K562 (cell line): ENCODE measurements around the gene IGSF8. TPM values are rescaled to one million over a fixed set of nuclear protein-coding genes. Genes with fewer than 3 reads are reported as not detected.

ENCODE experiments used
- ATAC-seq: fragments of 200-7000 bp; cut with Tn5 transposase; 3 replicates; pipeline ENCODE4 v1.9.1; 2020; ENCODE audit warnings: moderate library complexity
- BruUV-seq: library from RNA; stranded (reverse); fragments of 400-500 nt; replicated peaks from 2 replicates; lab custom pipeline; 2021; lab: Mats Ljungman, UMichigan
- CTCF ChIA-PET: fragments of 300-600 bp; formaldehyde crosslinking; extraction: SDS; loops from one replicate; lab custom pipeline; 2021; ENCODE audit warnings: low intra/inter-chr PET ratio; lab: Yijun Ruan, JAX
- POLR2A ChIA-PET: fragments of 300-600, 350-650 bp; sonication (Branson Sonifier 250); formaldehyde crosslinking; extraction: SDS; loops from one replicate; lab custom pipeline; 2021; ENCODE audit warnings: antibody characterized with exemption, inconsistent platforms; lab: Yijun Ruan, JAX
- DNase-seq, 4 experiments: peaks; one replicate each; pipeline versions ENCODE4 v3.0.0 to v3.0.0-alpha.2; 2011 to 2018; ENCODE audit warnings: low spot score in 3 of 4, mixed read lengths in 3 of 4; ENCODE audit errors: extremely low read depth in 1 of 4
- FAIRE-seq: peaks from 2 replicates; lab custom pipeline; 2011; peaks lifted over from hg19 to GRCh38; lab: Jason Lieb, UNC
- H2AFZ ChIP-seq: 2 replicates; pipeline ENCODE4 v1.6.0; 2011; ENCODE audit warnings: low read depth, low read length, control low read depth, inconsistent platforms
- H3K27ac ChIP-seq: fragments of 200-600 bp; 3 replicates; pipeline ENCODE4 v1.8.0; 2011; ENCODE audit warnings: low read depth, mild to moderate bottlenecking, control low read depth, inconsistent platforms, low read length, moderate library complexity, mixed read lengths; ENCODE audit errors: extremely low read depth
- H3K27me3 ChIP-seq, 2 experiments: fragments of 300-600 bp in 1 of 2; 2 replicates in 1 of 2; 3 replicates in 1 of 2; pipeline versions ENCODE4 v1.6.0 to v1.8.0; 2011; ENCODE audit warnings: inconsistent platforms in 2 of 2, low read length in 2 of 2, mild to moderate bottlenecking in 1 of 2, mixed read lengths in 1 of 2, moderate library complexity in 1 of 2; ENCODE audit not compliant: control insufficient read depth in 2 of 2, insufficient read depth in 2 of 2
- H3K36me3 ChIP-seq: fragments of 300-600 bp; 3 replicates; pipeline ENCODE4 v1.8.0; 2011; ENCODE audit warnings: mild to moderate bottlenecking, low read length, inconsistent platforms; ENCODE audit not compliant: control insufficient read depth, insufficient read depth
- H3K4me1 ChIP-seq, 2 experiments: fragments of 200-600 bp in 1 of 2; replicated peaks in 1 of 2; 2 replicates in 1 of 2; 3 replicates in 1 of 2; pipeline versions ENCODE4 v1.5.1 to v1.8.0; 2011; ENCODE audit warnings: inconsistent platforms in 2 of 2, low read length in 2 of 2, mild to moderate bottlenecking in 1 of 2, mixed read lengths in 1 of 2, moderate library complexity in 1 of 2; ENCODE audit not compliant: control insufficient read depth in 2 of 2, insufficient read depth in 2 of 2
- H3K4me2 ChIP-seq: 2 replicates; pipeline ENCODE4 v1.6.1; 2011; ENCODE audit warnings: low read length, control low read depth, inconsistent platforms, mixed read lengths; ENCODE audit not compliant: insufficient read depth
- H3K4me3 ChIP-seq: fragments of 200-600 bp; sonication (generic), shearing (Covaris generic); 2 replicates; pipeline ENCODE4 v1.5.1; 2016; ENCODE audit warnings: control low read depth, inconsistent platforms
- H3K79me2 ChIP-seq: fragments of 200-600 bp; 3 replicates; pipeline ENCODE4 v1.8.0; 2011; ENCODE audit warnings: low read length, inconsistent platforms; ENCODE audit not compliant: control insufficient read depth, insufficient read depth
- H3K9ac ChIP-seq, 2 experiments: 2 replicates each; pipeline versions ENCODE4 v1.6.0 to v1.6.1; 2011; ENCODE audit warnings: low read depth in 2 of 2, low read length in 2 of 2, control low read depth in 1 of 2, inconsistent platforms in 1 of 2, mild to moderate bottlenecking in 1 of 2, mixed read lengths in 1 of 2; ENCODE audit not compliant: insufficient read depth in 1 of 2
- H3K9me1 ChIP-seq: one replicate; pipeline ENCODE4 v1.6.0; 2011; ENCODE audit warnings: inconsistent platforms, mild to moderate bottlenecking, low read length, moderate library complexity; ENCODE audit not compliant: control insufficient read depth, insufficient read depth
- H3K9me3 ChIP-seq: replicated peaks from 2 replicates; pipeline ENCODE4 v1.5.1; 2011; ENCODE audit warnings: low read depth, low read length, inconsistent platforms; ENCODE audit not compliant: control insufficient read depth, insufficient read depth
- H4K20me1 ChIP-seq: replicated peaks from 2 replicates; pipeline ENCODE4 v1.6.1; 2011; ENCODE audit warnings: low read length, inconsistent platforms, mixed read lengths; ENCODE audit not compliant: control insufficient read depth, insufficient read depth
- ATF4 ChIP-seq: fragments of 450-650 bp; formaldehyde crosslinking; IDR thresholded peaks from 2 replicates; pipeline ENCODE4 v1.4.0; 2022; ENCODE audit warnings: mild to moderate bottlenecking, moderate library complexity
- ATF7 ChIP-seq: fragments of 450-650 bp; IDR thresholded peaks from 2 replicates; pipeline ENCODE4 v1.7.1; 2014; ENCODE audit warnings: mild to moderate bottlenecking, moderate library complexity
- BCL6 ChIP-seq: fragments of 250-450 bp; sonication (Bioruptor Pico); IDR thresholded peaks from 2 replicates; pipeline ENCODE4 v1.4.0; 2020
- BCOR ChIP-seq: fragments of 450-650 bp; IDR thresholded peaks from 2 replicates; pipeline ENCODE4 v1.6.1; 2016
- HINFP ChIP-seq: fragments of 450-650 bp; conservative IDR thresholded peaks from 2 replicates; pipeline ENCODE4 v1.6.1; 2016; ENCODE audit warnings: missing genetic modification characterization, low read depth, mild to moderate bottlenecking, control low read depth, missing compliant biosample characterization
- HMG20A ChIP-seq: fragments of 450-650 bp; formaldehyde crosslinking; conservative IDR thresholded peaks from 2 replicates; pipeline ENCODE4 v1.4.0; 2020; ENCODE audit warnings: mild to moderate bottlenecking, mixed read lengths
- MTA2 ChIP-seq: fragments of 450-650 bp; IDR thresholded peaks from 2 replicates; pipeline ENCODE4 v1.6.1; 2016; ENCODE audit warnings: low read depth
- MYC ChIP-seq, 2 experiments: fragments of 250-450 bp in 1 of 2; sonication (Bioruptor Pico) in 1 of 2; IDR thresholded peaks; 2 replicates each; pipeline versions ENCODE4 v1.5.1 to v1.6.1; 2012 to 2021; ENCODE audit warnings: low read depth in 2 of 2, borderline replicate concordance in 1 of 2, improper control_type of control experiment in 1 of 2, low read length in 1 of 2, mild to moderate bottlenecking in 1 of 2, moderate library complexity in 1 of 2
- PHB2 ChIP-seq: fragments of 450-650 bp; IDR thresholded peaks from 2 replicates; pipeline ENCODE4 v1.6.1; 2017; ENCODE audit warnings: low read depth
- RCOR1 ChIP-seq, 2 experiments: IDR thresholded peaks; 2 replicates each; pipeline ENCODE4 v1.6.1; 2012; ENCODE audit warnings: low read depth in 2 of 2, low read length in 2 of 2, borderline replicate concordance in 1 of 2, improper control_type of control experiment in 1 of 2
- TOE1 ChIP-seq, 2 experiments: fragments of 450-650 bp in 1 of 2; sonication (generic) in 1 of 2; formaldehyde crosslinking in 1 of 2; IDR thresholded peaks; 2 replicates each; pipeline versions ENCODE4 v1.7.1 to v1.8.0; 2016 to 2022; ENCODE audit warnings: borderline replicate concordance in 2 of 2, mild to moderate bottlenecking in 2 of 2, antibody characterized with exemption in 1 of 2, inconsistent platforms in 1 of 2, low read depth in 1 of 2, missing genetic modification reagents in 1 of 2, moderate library complexity in 1 of 2
- XRCC4 ChIP-seq: IDR thresholded peaks from one replicate; pipeline ENCODE4 v1.6.1; 2011; ENCODE audit not compliant: insufficient read depth, insufficient read length; ENCODE audit errors: extremely low read depth
- ZNF143 ChIP-seq: sonication (generic); formaldehyde crosslinking; IDR thresholded peaks from 2 replicates; pipeline ENCODE4 v1.9.0; 2022; ENCODE audit warnings: mild to moderate bottlenecking, missing genetic modification reagents
- ZNF174 ChIP-seq: fragments of 250-450 bp; sonication (Bioruptor Pico); IDR thresholded peaks from 2 replicates; pipeline ENCODE4 v1.4.0; 2020; ENCODE audit warnings: mild to moderate bottlenecking
- ZNF707 ChIP-seq: fragments of 250-450 bp; sonication (Bioruptor Pico); conservative IDR thresholded peaks from 2 replicates; pipeline ENCODE4 v1.8.0; 2022; ENCODE audit warnings: inconsistent platforms, mild to moderate bottlenecking, moderate library complexity
- in situ Hi-C: fragments of 300-500 bp; cut with MboI; formaldehyde crosslinking; loops from 4 replicates; pipeline ENCODE4 v1.15.0; 2018; ENCODE audit warnings: inconsistent platforms, mixed read lengths
- intact Hi-C: fragments of 100-400 bp; cut with micrococcal nuclease; formaldehyde crosslinking; loops from 2 replicates; pipeline ENCODE4 v1.14.2; 2022
- polyA plus RNA-seq, 8 experiments: library from polyadenylated mRNA; depleted of rRNA in 4 of 8; stranded (reverse) in 5 of 8; unstranded in 3 of 8; fragments of >200 nt; fragmentation: Nextera tagmentation in 2 of 8; fragmentation: Illumina TruSeq in 1 of 8; extraction: Ambion mirVana in 2 of 8; extraction: Trizol in 1 of 8; gene quantifications; 2 replicates each; pipeline versions ENCODE4 v1.2.1 to v1.2.3, GENCODE V29; 2011 to 2014; ENCODE audit warnings: inconsistent platforms in 1 of 8, missing spikeins in 1 of 8
- total RNA-seq, 7 experiments: library from RNA; depleted of rRNA in 6 of 7; stranded (reverse); fragments of >200 nt in 6 of 7; fragmentation: Illumina TruSeq in 2 of 7; extraction: Trizol in 2 of 7; gene quantifications; 2 replicates each; pipeline versions ENCODE4 v1.2.1 to v1.2.3, GENCODE V29; 2011 to 2021; ENCODE audit warnings: low replicate concordance in 1 of 7
- TF ChIP-seq, protein P1 (sequence below): fragments of 250-450 bp; sonication (Bioruptor Pico); IDR thresholded peaks from 2 replicates; pipeline ENCODE4 v1.4.0; 2020; ENCODE audit warnings: mild to moderate bottlenecking, moderate library complexity

IGSF8 gene
- total and polyA plus RNA-seq, 9 of the 15 experiments (the other 6 are each of a cell fraction or from before 2014, with no cell fraction given) = 0.32 to 11.7 (median 3.2) TPM

- TF ChIP-seq TOE1 (IDR thresholded peaks at IDR 0.05; ENCODE audit: borderline replicate concordance) (peak; percentile 81; the same call in 1 of the 2 replicates), TOE1 (CRISPR knock-in tag; IDR thresholded peaks at IDR 0.05; ENCODE audit: borderline replicate concordance, low read depth) (no peak), BCOR (no peak), ATF7 (no peak), RCOR1 (IDR thresholded peaks at IDR 0.05; ENCODE audit: borderline replicate concordance in 1 of 2, low read depth in 2 of 2, low read length in 2 of 2) (no peak), ZNF143 (CRISPR knock-in tag) (no peak), PHB2 (no peak), XRCC4 (no peak)
Measured at GRCh38 chr1:160045653-160046052, 52.8 kb downstream of the IGSF8 start (continued).

- H3K79me2 ChIP-seq = no peaks in the 10 kb centered on the region
- H3K27ac ChIP-seq = no peak overlapping the region
- ATAC-seq (no peak), DNase-seq (no peak), FAIRE-seq (no peak)
- intact Hi-C loops (no loop called here), in situ Hi-C loops (no loop called here)
- H3K27me3 ChIP-seq = peaks cover 19 to 20% of the 10 kb centered on the region in 2 experiments
- H3K9me1 ChIP-seq = no peaks in the 10 kb centered on the region
- H4K20me1 ChIP-seq = peaks cover 10% of the 10 kb centered on the region; the same call in 1 of the 2 replicates
- no peak overlapping the region for H2AFZ ChIP-seq
- no peaks in the 10 kb centered on the region for H3K9me3 ChIP-seq
- no peak overlapping the region for H3K4me3 ChIP-seq
- no peaks in the 10 kb centered on the region for H3K36me3 ChIP-seq
- no TSS peak for BruUV-seq
- no peak overlapping the region for H3K9ac ChIP-seq
- ChIA-PET CTCF (no interaction called here), POLR2A (interaction anchor here (4.5 kb wide), 1 partner anchor 12 kb away, joined by 22 read pairs; the partner anchor contains the start of gene PIGM)
- H3K4me2 ChIP-seq = no peak overlapping the region
- peaks cover 11 to 20% of the 10 kb centered on the region in 2 experiments; a peak in 4 of 5 replicates for H3K4me1 ChIP-seq
- TF ChIP-seq MTA2 (no peak), BCL6 (CRISPR knock-in tag) (no peak), PHB2 (no peak), HINFP (tag) (no peak), HMG20A (no peak), ZNF174 (CRISPR knock-in tag) (no peak), MYC (IDR thresholded peaks at IDR 0.05; ENCODE audit: low read depth, low read length) (no peak), MYC (CRISPR knock-in tag; IDR thresholded peaks at IDR 0.05; ENCODE audit: borderline replicate concordance, low read depth) (no peak), ZNF707 (CRISPR knock-in tag) (no peak), ATF4 (no peak)
- TF ChIP-seq, protein P1, sequence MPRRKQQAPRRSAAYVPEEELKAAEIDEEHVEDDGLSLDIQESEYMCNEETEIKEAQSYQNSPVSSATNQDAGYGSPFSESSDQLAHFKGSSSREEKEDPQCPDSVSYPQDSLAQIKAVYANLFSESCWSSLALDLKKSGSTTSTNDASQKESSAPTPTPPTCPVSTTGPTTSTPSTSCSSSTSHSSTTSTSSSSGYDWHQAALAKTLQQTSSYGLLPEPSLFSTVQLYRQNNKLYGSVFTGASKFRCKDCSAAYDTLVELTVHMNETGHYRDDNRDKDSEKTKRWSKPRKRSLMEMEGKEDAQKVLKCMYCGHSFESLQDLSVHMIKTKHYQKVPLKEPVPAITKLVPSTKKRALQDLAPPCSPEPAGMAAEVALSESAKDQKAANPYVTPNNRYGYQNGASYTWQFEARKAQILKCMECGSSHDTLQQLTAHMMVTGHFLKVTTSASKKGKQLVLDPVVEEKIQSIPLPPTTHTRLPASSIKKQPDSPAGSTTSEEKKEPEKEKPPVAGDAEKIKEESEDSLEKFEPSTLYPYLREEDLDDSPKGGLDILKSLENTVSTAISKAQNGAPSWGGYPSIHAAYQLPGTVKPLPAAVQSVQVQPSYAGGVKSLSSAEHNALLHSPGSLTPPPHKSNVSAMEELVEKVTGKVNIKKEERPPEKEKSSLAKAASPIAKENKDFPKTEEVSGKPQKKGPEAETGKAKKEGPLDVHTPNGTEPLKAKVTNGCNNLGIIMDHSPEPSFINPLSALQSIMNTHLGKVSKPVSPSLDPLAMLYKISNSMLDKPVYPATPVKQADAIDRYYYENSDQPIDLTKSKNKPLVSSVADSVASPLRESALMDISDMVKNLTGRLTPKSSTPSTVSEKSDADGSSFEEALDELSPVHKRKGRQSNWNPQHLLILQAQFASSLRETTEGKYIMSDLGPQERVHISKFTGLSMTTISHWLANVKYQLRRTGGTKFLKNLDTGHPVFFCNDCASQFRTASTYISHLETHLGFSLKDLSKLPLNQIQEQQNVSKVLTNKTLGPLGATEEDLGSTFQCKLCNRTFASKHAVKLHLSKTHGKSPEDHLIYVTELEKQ (CRISPR knock-in tag) = no peak
Measured at GRCh38 chr1:160043543-160043942, 54.9 kb downstream of the IGSF8 start.
